ENCODE results near the gene MAP2K7.

MAP2K7 gene

GRCh38 chr19:7874076-7874896 lies 29.4 kb upstream of the MAP2K7 start, which contains the start of gene PRR36:
TSS of gene PRR36 (minus strand) at chr19:7874390. CDS start at chr19:7873689, 701 bp downstream.
- DNase-seq (ENCODE audit: low spot score) = no peak
- TF ChIP-seq CTCF (IDR thresholded peaks at IDR 0.05; ENCODE audit: extremely low read depth, missing control alignments) = no peak

GRCh38 chr19:7874897-7875273 lies 28.8 kb upstream of the MAP2K7 start:
- no peak for DNase-seq (ENCODE audit: low spot score)

GRCh38 chr19:7877249-7877836 lies 26.3 kb upstream of the MAP2K7 start:
- no peak for DNase-seq (ENCODE audit: low spot score)
- no peak for TF ChIP-seq CTCF (IDR thresholded peaks at IDR 0.05; ENCODE audit: extremely low read depth, missing control alignments)

More at GRCh38 chr19:7874897-7875273, 28.8 kb upstream of the MAP2K7 start:
- no peak for TF ChIP-seq CTCF (IDR thresholded peaks at IDR 0.05; ENCODE audit: extremely low read depth, missing control alignments)

- no peak for TF ChIP-seq CTCF (IDR thresholded peaks at IDR 0.05; ENCODE audit: extremely low read depth, missing control alignments)
- no peak for DNase-seq (ENCODE audit: low spot score)
Measured at GRCh38 chr19:7879111-7879807, 24.4 kb upstream of the MAP2K7 start.

GRCh38 chr19:7879836-7880235 lies 23.8 kb upstream of the MAP2K7 start:
- TF ChIP-seq CTCF (IDR thresholded peaks at IDR 0.05; ENCODE audit: extremely low read depth, missing control alignments) = no peak
- no peak for DNase-seq (ENCODE audit: low spot score)

GRCh38 chr19:7881910-7882309 lies 21.8 kb upstream of the MAP2K7 start:
- DNase-seq (ENCODE audit: low spot score) = no peak
- no peak for TF ChIP-seq CTCF (IDR thresholded peaks at IDR 0.05; ENCODE audit: extremely low read depth, missing control alignments)

GRCh38 chr19:7883105-7883504 lies 20.6 kb upstream of the MAP2K7 start:
- no peak for TF ChIP-seq CTCF (IDR thresholded peaks at IDR 0.05; ENCODE audit: extremely low read depth, missing control alignments)
- no peak for DNase-seq (ENCODE audit: low spot score)

Measured in GM20000 (cell line).